HG03097 (cell line): ENCODE measurements around the gene RAD51B.
"Not testable (repeated sequence)": the region's sequence is repeated elsewhere in the genome, so short reads cannot be mapped to it uniquely, and the experiment has no call there.

ENCODE experiments used
- ATAC-seq: cut with Tn5 transposase; IDR thresholded peaks from one replicate; pipeline ENCODE4 v1.9.1; 2021; ENCODE audit not compliant: unreplicated experiment, low FRiP score

Gene RAD51B

DNA sequence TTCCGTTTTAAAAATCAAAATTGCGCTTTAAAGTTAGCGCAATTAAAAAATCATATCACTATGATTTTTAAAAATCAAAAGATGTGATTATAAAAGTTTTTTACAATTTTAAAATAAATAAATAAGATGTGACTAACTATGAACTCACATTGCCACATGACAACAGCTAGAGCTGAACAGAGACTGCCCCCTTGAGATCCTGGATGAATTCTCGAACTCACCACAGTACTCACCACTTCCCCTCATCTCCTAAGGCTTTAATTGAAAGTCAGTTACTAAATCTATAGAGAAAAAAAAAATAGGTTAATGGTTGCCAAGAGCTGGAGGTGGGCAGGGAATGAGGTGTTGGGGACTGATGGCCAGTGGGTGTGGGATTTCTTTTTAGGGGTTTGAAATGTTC lies 589.1 kb downstream of the RAD51B start:
- no peak for ATAC-seq

DNA sequence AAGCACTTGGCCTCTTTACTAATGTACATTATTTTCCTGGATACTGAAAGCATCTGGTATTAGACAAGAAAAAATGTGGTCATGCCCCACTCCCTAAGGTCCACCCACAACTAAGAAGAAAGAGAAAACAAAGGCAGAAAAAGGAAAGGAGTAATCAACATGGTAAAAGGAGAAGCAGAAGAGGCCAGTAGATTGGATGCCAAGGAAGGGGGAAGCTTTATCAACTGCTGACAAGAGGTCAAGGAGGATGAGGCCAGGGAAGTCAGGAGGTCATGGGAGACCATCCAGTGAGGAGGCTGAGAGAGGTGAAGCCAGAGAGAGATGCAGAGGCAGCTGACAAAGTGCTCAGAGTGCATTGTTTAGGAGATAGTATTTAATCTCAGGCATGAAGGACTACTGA lies 589.8 kb downstream of the RAD51B start:
- ATAC-seq: no peak

DNA sequence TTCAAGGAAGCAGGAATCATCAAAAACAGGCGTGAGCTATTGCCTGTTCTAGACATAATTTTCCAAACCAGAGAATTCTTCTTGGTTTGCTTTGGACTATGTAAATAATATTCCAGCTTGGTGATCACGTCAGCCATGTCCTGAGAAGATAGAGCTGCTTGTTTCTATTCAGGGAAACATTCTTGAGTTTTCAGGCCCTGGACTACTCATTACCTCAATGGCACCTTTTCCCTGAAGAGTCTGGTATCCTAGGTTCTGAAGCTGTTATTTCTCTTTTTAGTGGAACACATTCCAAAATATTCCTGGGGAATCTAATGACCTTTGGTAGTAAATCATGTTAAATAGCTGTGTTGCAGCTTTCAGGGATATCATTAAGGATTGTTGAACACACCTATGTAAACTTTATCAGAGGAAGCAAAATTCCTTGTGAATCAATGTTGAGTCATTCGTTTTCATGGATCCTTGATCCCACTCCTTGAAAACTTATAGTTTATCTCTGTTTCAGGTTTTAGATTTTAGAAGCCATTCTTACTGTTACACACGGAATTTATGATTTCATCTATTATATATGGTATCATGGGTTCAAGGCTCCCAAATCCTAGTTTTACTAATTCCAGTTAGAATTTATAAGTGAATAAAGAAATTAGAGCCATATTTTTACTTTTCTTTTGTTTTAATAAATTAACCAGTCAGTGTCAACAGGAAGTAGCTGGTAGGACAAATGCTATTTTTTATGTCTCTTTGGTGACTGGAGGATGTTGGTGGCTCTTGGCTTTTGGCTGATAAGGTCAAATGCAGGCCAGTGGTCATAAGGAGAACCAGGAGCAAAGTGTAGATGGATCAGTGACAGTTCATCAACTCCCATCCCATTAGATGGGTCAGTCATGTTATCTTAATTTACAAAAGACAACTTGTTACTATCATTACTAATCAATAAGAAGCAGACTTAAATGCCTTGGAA lies 593.2 kb downstream of the RAD51B start:
- no peak for ATAC-seq

DNA sequence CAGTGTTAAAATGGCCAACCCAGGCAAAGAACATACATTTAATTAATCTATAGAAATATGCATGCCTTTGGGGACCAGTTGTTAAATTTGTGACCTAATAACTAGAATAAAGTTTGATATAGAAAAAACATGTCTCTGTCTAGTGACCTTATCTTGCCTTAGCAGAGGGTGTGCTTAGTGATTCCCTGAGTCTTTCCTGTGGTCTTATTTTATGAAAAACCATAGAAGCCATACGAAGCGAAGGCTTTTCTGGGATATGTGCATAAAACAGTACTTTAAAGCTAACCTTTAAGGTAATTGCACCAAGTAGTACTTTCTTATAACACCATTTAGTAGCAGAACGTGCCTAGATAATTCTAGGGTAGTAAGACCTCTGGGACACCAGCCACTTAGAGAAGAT lies 593.9 kb downstream of the RAD51B start:
- no peak for ATAC-seq

DNA sequence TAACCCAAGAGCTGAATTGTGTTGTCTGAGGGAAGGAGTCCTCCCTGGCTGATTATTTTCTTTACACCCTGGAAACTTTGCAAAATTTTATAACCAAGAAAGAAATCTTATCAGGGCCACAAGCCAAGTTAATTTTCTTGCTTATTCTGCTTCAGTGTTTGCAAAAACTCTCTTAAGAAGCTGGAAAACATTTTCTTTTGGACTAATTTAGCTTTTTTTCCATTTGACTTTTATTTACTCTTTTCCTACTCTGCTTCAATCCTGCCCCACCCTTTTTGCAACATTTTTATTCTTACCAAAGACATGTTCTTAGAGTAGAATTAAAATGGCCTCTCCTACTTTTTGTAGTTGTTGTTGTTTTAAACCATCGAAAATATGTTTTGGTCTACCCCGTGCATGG lies 594.5 kb downstream of the RAD51B start:
- no peak for ATAC-seq

DNA sequence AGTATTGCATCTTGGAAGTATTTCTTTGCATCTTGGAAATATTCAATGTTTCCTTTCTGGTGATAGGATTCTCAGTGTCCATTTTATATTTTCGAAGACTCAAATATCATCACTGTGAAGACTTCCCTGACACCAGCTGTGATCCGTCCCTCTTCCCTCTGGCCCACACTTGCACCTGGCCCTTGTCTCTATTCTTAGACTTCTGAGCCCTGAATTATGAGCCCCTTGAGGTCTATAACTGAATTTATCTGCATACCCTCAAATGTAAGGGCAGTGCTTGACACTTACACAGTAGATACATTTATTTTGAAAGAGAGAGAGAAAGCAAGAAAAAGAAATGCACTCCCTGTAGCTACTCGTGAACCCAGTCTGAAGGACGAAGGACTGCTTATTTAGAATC lies 596.6 kb downstream of the RAD51B start:
- ATAC-seq: no peak

DNA sequence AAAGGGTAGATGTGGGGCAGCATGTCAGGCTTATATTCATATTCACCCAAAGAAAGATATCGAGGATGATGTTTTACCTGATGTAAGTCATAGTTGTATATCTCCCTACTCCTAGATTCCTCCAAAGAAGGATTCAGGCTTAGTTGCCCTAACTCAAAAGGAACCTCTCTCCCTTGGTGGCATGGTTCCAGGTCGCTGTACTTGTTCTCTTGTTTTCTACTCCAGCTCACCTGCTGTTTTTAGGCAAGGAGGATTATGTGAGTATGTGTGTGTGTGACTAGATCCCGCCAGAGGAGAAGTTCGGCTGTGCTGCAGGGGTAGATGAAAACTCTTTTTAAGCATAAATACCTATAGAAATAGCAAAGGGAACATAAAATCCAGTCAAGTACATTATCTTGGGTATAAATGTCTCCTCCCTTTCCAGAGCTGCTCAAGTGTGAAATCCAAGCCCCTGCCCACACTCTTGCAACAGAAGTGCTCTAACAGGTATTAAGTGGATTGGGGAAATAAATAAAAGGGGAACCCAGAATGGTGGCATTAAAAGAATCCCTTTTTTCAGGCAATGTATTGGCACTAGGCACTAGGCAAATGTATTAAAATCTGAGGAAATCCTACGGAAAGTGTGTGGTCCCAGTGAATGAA lies 597.6 kb downstream of the RAD51B start:
- no peak for ATAC-seq

DNA sequence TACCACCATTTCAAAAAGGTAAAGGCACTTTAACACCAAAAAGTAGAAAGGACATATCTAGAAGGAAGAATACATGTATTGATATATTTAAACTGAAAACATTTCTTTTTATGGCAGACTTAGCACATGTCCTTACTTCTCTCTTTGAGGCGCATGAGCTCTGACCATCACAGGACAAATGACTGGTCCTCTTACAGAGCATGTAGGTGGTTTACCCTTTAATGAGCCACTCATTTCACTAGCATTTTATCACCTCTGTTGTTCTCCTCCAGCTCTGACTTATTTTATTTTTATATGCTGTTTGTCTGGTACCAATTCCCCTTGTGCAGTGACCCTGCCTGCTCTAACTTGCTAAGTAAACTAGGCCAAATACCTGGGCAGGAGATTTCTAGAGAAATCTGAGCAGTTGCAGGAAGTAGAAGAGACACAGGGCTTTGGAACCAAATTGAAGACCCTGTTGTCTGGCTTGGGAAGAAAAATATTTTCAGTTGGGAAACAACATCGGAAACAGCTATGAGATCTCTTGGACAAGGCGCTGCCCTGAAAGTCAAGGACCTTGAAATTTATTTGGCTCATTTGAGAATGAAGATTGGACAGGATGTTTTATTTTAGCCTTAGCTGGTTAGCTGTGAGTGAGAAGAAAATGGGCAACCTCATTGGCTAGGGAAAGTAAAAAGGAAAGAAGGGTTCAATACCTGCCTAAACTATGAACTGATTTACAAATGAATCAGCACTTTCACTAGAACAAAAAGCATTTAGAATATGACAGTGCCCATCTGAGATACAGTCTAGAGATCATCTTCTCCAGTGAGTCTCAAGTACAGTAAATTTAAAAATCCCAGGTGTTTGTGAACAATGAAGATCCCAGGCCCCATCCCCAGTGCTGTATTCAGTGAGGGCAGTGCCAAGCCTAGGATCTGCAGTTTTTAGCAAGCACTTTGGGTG lies 598.9 kb downstream of the RAD51B start:
- no peak for ATAC-seq

DNA sequence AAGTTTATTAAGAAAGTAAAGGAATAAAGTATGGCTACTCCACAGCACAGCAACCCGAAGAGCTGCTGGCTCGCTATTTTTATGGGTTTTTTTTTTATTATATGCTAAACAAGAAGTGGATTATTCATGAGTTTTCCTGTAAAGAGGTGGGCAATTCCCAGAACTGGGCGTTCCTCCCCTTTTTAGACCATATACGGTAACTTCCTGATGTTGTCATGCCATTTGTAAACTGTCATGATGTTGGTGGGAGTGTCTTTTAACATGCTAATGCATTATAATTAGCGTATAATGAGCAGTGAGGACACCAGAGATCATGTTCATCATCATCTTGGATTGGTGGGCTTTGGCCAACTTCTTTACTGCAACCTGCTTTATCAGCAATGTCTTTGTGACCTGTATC lies 600.8 kb downstream of the RAD51B start:
- no peak for ATAC-seq

DNA sequence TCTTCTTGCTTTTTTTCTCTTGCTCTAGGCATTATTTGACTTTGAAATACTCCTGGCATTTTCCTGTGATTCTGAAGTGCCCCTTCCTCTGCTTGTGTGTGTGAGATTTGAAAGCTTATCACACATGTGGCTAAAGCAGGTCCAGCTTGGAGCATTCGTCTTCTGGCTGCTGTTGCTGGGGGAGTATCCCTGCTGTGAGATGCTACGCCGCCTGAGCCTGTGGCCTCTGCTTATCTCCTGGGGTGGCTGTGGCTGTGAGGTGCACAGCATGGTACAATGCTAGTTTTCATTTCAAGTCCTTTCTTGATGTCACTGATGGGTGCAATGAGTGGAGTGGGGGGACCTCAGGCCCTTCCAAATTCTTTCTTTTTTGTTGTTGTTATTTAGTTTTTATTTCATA lies 601.5 kb downstream of the RAD51B start:
- ATAC-seq: no peak

DNA sequence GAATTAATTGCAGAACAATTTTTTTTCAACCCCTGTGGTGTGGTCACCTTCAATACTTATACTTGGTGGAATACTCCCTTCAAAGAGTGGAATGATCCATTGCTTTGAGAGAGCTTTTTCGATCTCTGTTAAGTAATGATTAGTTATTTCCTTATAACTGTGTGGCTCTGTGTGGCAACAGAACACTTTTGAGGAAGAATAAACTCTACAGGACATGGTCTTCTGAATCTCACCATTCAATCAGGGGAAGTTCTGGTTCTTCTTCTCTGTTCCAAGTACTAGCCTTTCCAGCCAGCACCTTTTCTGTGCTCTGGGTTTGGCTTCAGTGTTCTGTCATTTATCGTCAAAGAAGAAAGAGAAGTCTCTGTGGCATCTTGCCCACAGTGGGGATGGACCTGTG lies 604.1 kb downstream of the RAD51B start:
- ATAC-seq: no peak

DNA sequence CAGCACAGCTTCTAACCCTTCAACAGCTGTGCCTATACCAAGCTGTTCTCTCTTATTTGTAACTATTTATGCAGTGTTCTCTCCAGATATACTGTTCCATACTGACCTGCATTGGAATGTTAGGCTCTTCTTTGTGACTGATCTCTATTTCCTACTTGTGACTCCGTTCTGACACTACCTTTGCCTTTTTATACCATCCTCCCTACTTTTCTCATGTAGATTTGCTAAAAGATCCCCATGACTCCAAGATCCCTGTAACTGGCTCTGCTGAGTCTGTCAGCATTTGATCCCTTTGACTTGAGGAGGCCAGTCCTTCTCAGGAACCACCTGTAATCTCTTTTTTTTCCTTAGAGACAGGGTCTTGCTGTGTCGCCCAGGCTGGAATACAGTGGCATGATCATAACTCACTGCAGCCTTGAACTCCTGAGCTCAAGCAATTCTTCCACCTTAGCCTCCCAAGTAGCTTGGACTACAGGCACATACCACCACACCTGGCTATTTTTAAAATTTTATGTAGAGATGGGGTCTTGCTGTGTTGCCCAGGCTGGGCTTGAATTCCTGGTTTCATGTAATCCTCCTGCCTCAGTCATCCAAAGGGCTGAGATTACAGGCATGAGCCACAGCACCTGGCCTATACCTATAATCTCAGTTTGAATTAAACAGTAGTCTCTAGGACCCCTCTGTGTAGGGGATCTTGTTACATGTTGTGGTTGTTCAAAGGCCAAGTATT lies 605.0 kb downstream of the RAD51B start:
- no peak for ATAC-seq

DNA sequence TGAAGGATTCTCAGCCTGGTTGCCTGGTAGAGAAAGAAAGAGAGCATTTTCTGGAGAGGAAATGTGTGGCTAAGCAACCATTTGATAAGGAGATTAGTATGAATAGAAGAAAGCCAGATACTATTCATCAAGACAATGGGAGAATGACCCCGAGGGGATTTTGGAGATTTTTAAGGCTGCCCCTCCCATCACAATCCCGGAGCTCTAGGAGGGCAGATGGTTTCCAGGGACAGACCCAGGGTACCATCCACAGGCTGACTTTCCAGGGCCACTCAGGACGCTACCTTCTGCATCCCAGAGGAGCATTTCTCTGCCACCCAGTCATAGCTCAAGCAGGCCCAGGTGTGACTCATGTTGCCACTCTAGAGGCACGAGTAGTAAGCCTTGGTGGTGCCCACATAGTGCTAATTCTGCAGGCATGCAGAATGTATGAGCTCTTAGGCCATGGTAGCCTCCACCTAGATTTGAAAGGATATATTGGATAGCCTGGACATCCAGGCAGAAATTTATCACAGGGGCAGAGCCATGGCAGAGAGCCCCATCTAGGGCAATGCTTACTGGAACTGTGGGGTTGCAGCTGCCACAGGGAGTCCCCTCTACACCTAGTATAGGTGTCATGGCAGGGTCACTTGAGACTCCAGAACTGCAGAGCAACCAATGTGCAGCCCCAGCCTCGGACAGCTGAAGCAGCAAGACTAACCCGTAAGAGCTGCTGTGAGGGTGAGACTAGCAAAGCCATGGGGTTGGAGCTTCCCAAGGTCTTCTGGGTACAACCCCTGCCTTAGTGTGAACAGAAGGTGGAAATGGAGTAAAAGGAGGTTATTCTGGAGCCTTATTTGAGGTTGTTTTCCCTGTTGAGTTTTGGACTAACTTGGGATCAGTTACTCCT lies 607.3 kb downstream of the RAD51B start:
- ATAC-seq: no peak

DNA sequence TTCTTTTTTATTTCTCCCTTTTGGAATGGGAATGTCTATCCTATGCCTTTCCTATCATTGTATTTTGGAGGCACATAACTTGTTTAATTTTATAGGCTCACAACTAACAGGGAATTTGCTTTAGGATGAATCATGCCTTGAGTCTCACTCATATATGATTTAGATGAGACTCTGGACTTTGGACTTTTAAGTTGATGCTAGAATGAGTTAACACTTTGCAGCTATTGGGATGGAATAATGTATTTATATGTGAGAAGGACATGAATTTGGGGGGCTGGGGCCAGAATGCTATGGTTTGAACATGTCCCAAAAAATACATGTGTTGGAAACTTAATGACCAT lies 607.9 kb downstream of the RAD51B start:
- ATAC-seq: no peak

DNA sequence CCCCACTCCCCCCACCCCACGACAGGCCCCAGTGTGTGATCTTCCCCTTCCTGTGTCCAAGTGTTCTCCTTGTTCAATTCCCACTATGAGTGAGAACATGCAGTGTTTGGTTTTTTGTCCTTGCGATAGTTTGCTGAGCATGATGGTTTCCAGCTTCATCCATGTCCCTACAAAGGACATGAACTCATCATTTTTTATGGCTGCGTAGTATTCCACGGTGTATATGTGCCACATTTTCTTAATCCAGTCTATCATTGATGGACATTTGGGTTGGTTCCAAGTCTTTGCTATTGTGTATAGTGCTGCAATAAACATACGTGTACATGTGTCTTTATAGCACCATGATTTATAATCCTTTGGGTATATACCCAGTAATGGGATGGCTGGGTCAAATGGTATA lies 609.3 kb downstream of the RAD51B start:
- ATAC-seq: not testable (repeated sequence)

DNA sequence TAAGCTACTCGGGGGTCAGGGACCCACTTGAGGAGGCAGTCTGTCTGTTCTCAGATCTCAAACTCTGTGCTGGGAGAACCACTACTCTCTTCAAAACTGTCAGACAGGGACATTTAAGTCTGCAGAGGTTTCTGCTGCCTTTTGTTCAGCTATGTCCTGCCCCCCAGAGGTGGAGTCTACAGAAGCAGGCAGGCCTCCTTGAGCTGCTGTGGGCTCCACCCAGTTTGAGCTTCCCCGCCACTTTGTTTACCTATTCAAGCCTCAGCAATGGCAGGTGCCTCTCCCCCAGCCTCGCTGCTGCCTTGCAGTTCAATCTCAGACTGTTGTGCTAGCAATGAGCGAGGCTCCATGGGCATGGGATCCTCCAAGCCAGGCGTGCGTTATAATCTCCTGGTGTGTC lies 614.6 kb downstream of the RAD51B start:
- ATAC-seq: not testable (repeated sequence)

DNA sequence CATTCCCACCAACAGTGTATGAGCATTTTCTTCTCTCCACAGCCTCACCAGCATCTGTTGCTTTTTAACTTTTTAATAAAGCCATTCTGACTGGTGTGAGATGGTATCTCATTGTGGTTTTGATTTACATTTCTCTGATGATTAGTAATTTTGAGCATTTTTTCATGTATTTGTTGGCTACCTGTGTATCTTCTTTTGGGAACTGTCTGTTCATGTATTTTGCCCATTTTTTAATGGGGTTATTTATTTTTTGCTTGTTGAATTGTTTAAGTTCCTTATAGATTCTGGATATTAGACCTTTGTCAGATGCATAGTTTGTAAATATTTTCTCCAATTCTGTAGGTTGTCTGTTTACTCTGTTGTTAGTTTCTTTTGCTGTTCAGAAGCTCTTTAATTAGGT lies 616.1 kb downstream of the RAD51B start:
- ATAC-seq: not testable (repeated sequence)

DNA sequence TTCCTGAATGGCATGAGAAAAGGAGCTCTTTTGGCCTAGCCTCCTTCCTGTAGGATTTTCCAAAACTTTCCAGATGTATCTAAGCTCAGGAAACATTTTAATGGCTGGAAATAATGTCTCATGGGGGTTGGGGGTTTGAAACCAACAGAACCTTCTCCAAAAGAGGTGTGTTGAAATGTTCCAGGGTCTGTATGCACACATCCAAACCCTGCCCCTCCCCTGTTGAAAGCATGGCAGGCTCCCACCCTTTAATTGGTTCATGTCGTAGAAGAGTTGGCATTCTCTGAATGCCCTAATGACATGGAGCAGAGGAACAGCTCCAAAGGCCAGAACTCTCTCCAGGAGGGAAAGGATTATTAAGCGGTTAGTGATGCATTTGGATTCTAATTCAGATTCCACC lies 620.1 kb downstream of the RAD51B start:
- no peak for ATAC-seq

DNA sequence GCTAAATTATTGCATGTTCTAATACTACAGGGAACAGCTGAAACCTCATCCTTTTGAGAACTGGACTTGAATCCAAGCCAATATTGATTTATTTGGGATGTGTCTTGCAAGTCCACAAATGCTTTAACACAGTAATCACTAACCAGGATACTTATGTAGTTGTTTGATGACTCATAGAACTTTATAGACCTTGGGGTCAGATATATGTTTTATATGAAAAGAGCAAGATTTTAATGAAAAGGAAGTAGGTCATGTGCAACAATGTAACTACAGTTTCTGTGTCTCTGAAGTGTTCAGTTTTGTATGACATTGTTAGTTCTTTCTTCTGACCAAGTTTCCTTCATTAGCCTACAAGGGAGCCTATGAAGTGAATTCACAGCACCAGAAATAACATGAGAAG lies 621.2 kb downstream of the RAD51B start:
- no peak for ATAC-seq
